ENCODE measurements around the gene RASAL3.
"Not testable (repeated sequence)": the region's sequence is repeated elsewhere in the genome, so short reads cannot be mapped to it uniquely, and the experiment has no call there.

RASAL3 gene

GRCh38 chr19:15418579-15419412, 45.5 kb downstream of the RASAL3 start, which contains the start of gene AKAP8L:
Gene AKAP8L (minus strand): TSS chr19:15418988. CDS start chr19:15418923, 65 bp downstream.
- peak; percentile 99 for DNase-seq

GRCh38 chr19:15418231-15418578, 46.1 kb downstream of the RASAL3 start:
- no peak for DNase-seq

DNA sequence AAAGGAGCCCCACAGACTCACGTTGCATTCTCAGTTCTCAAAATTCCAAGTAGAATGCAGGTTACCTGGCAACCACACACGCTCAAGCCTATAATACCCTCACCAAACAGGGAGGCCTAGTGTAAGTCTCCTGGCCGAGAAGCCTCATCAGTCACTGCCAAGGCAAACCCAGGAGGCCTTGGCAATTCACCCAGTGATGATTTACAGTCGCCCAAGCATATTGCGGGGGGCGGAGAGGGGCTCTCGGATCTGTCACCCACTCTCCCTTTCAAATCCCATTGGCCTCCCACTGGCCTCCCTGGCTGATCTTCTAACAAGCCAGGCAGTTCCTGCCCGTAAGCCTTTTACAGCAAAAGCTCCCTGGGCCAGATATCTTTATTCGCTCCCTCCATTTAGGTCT, 46.6 kb downstream of the RASAL3 start:
- DNase-seq = no peak

DNA sequence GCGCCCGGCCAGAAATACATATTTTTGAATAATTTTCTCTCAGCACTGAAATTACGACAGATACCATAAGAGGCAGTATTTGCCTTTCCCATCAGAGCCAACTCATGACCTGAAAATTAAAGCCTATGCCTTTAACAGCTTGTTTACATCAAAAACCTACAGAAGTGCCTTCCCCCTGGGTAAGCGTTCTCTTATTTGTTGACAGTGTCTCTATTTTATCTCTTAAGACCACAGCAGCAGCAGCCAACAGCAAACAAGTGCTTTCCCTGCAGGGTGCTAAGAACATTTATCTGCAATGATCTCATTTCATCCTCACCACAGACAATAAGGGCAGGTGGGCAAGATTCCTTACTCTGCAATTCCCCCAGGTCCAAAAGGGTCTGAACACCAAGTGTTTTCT, 51.5 kb downstream of the RASAL3 start:
- DNase-seq = no peak

DNA sequence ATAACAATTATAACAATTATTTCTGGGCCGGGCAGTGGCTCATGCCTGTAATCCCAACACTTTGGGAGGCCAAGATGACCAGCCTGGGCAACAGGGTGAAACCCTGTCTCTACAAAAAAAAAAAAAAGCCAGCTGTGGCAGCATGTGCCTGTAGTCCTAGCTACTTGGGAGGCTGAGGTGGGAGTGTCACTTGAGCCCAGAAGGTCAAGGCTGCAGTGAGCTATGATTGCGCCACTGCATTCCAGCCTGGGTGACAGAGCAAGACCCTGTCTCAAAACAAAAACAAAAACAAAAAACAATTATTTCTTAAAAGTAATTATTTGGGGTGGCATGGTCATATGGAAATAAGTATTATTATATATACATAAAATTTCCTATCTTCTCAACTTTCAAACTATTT, 53.0 kb downstream of the RASAL3 start:
- not testable (repeated sequence) for DNase-seq

- no peak for DNase-seq
Observed at GRCh38 chr19:15404780-15405211, 59.5 kb downstream of the RASAL3 start.

- no peak for DNase-seq
Observed at GRCh38 chr19:15404097-15404779, 60.1 kb downstream of the RASAL3 start.

DNA sequence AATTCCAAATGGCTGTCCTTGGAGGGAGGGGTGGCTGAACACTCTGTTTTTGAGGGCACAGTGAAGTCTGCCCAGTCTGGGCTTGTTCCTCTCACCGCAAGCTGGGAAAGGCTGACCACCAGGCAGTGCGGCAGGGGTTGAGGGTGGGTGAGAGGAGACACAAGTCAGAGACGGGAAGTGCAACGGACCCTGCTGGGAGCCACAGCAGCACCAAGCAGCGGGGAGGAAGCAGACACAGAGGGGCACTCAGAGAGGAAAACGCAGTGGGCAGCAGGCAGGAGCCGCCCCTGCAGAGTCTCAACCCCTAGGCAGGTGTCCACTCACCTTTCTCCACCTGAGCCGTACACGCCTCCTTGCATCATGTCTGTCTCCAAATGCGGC, 61.2 kb downstream of the RASAL3 start:
- no peak for DNase-seq

GRCh38 chr19:15402411-15403150, 61.8 kb downstream of the RASAL3 start:
- DNase-seq = no peak

Data from NCI-H1436 treated with DMSO at 0.1 percent for 48 hours (cell line).